ENCODE data around the gene IGF1.

DNA sequence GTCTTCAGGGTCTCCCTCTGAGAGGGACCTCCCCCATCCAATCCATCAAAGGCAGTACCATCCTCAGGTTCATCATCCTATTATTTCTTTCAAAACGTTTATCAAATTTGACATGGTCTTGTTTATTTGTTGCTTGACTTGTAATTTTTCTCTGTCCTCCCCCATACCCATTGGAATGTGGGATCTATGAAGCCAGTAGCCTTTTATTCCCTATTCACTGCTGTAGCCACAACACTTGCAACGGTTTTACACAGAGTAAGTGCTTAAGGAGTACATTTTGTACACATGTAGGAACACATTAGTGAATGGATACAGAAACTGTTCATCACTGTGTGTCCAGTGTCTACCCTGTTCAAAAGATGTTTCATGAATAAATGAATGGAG, 41.5 kb downstream of the IGF1 start:
- TF ChIP-seq, protein P1, sequence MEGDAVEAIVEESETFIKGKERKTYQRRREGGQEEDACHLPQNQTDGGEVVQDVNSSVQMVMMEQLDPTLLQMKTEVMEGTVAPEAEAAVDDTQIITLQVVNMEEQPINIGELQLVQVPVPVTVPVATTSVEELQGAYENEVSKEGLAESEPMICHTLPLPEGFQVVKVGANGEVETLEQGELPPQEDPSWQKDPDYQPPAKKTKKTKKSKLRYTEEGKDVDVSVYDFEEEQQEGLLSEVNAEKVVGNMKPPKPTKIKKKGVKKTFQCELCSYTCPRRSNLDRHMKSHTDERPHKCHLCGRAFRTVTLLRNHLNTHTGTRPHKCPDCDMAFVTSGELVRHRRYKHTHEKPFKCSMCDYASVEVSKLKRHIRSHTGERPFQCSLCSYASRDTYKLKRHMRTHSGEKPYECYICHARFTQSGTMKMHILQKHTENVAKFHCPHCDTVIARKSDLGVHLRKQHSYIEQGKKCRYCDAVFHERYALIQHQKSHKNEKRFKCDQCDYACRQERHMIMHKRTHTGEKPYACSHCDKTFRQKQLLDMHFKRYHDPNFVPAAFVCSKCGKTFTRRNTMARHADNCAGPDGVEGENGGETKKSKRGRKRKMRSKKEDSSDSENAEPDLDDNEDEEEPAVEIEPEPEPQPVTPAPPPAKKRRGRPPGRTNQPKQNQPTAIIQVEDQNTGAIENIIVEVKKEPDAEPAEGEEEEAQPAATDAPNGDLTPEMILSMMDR (IDR thresholded peaks at IDR 0.05) = no peak
- TF ChIP-seq POLR2A (IDR thresholded peaks at IDR 0.05) = no peak

Measured in testis (tissue), 2 donors.